Liver (tissue), 9 donors: ENCODE results near the gene NTN1. TPM values are rescaled to one million over a fixed set of nuclear protein-coding genes. Genes with fewer than 3 reads are reported as not detected.

Experiments
- DNase-seq: peaks from one replicate; pipeline ENCODE4 v3.0.0-alpha.2; 2017; ENCODE audit warnings: low spot score
- H3K27ac ChIP-seq, 2 donors: one replicate each; pipeline ENCODE4 v1.7.0; 2013; ENCODE audit warnings: inconsistent platforms in 2 of 2, low read length in 2 of 2, control low read depth in 1 of 2, low read depth in 1 of 2, mild to moderate bottlenecking in 1 of 2
- H3K27me3 ChIP-seq, 4 donors: one replicate each; pipeline versions ENCODE4 v1.6.1 to v1.7.0; 2013; ENCODE audit warnings: low read length in 3 of 4, inconsistent platforms in 1 of 4, mild to moderate bottlenecking in 1 of 4, moderate library complexity in 1 of 4; ENCODE audit not compliant: control insufficient read depth in 4 of 4, insufficient read depth in 4 of 4
- H3K36me3 ChIP-seq, 4 donors: one replicate each; pipeline versions ENCODE4 v1.6.1 to v1.7.0; 2013; ENCODE audit warnings: low read length in 3 of 4, mild to moderate bottlenecking in 3 of 4, low read depth in 1 of 4, moderate library complexity in 1 of 4; ENCODE audit not compliant: control insufficient read depth in 4 of 4, insufficient read depth in 3 of 4
- H3K4me1 ChIP-seq, 4 donors: one replicate each; pipeline versions ENCODE4 v1.6.1 to v1.7.0; 2013; ENCODE audit warnings: low read length in 3 of 4, mild to moderate bottlenecking in 3 of 4, moderate library complexity in 1 of 4; ENCODE audit not compliant: control insufficient read depth in 4 of 4, insufficient read depth in 4 of 4
- H3K4me3 ChIP-seq, 3 donors: one replicate each; pipeline versions ENCODE4 v1.6.1 to v1.7.0; 2013; ENCODE audit warnings: low read length in 3 of 3, control low read depth in 1 of 3, low read depth in 1 of 3, mild to moderate bottlenecking in 1 of 3
- H3K9ac ChIP-seq, 2 donors: one replicate each; pipeline ENCODE4 v1.7.0; 2013; ENCODE audit warnings: low read length in 2 of 2, mild to moderate bottlenecking in 2 of 2, moderate library complexity in 2 of 2, control low read depth in 1 of 2, low read depth in 1 of 2
- H3K9me3 ChIP-seq, 4 donors: one replicate each; pipeline versions ENCODE4 v1.6.1 to v1.7.0; 2013; ENCODE audit warnings: low read length in 3 of 4; ENCODE audit not compliant: control insufficient read depth in 4 of 4
- EGR1 ChIP-seq, 2 donors: IDR thresholded peaks; 2 replicates each; pipeline ENCODE4 v1.6.1; 2016 to 2018; ENCODE audit warnings: antibody characterized with exemption in 2 of 2, low read depth in 2 of 2
- FOXA1 ChIP-seq: IDR thresholded peaks from 2 replicates; pipeline ENCODE4 v1.6.1; 2016; ENCODE audit warnings: antibody characterized with exemption
- FOXA2 ChIP-seq: IDR thresholded peaks from 2 replicates; pipeline ENCODE4 v1.6.1; 2016; ENCODE audit warnings: antibody characterized with exemption
- GABPA ChIP-seq, 2 donors: IDR thresholded peaks in 1 of 2; conservative IDR thresholded peaks in 1 of 2; 2 replicates each; pipeline ENCODE4 v1.6.1; 2016; ENCODE audit warnings: antibody characterized with exemption in 2 of 2, mild to moderate bottlenecking in 1 of 2, moderate library complexity in 1 of 2
- HNF4A ChIP-seq, 2 donors: conservative IDR thresholded peaks; 2 replicates each; pipeline ENCODE4 v1.6.1; 2016; ENCODE audit warnings: antibody characterized with exemption in 2 of 2, mild to moderate bottlenecking in 2 of 2
- JUND ChIP-seq, 2 donors: IDR thresholded peaks; 2 replicates each; pipeline ENCODE4 v1.6.1; 2016; ENCODE audit warnings: antibody characterized with exemption in 2 of 2
- NR2F2 ChIP-seq: IDR thresholded peaks from 2 replicates; pipeline ENCODE4 v1.6.1; 2016; ENCODE audit warnings: antibody characterized with exemption
- SP1 ChIP-seq: IDR thresholded peaks from 2 replicates; pipeline ENCODE4 v1.6.1; 2018; ENCODE audit warnings: antibody characterized with exemption, mild to moderate bottlenecking
- TAF1 ChIP-seq: conservative IDR thresholded peaks from 2 replicates; pipeline ENCODE4 v1.6.1; 2016; ENCODE audit warnings: antibody characterized with exemption, mild to moderate bottlenecking
- YY1 ChIP-seq: IDR thresholded peaks from 2 replicates; pipeline ENCODE4 v1.6.1; 2016; ENCODE audit warnings: antibody characterized with exemption, mild to moderate bottlenecking
- WGBS: extraction: QIAGEN DNeasy Blood & Tissue Kit; methylation state at CpG from one replicate; pipeline ENCODE4 v1.1.7; 2013; 5-methylcytosine and 5-hydroxymethylcytosine counted together
- polyA plus RNA-seq, 2 donors: library from polyadenylated mRNA; stranded (reverse) in 1 of 2; unstranded in 1 of 2; fragments of 200-250 nt in 1 of 2; fragments of >200 nt in 1 of 2; fragmentation: Nextera tagmentation in 1 of 2; extraction: Ambion mirVana in 1 of 2; gene quantifications; one replicate each; pipeline versions ENCODE4 v1.2.1 to v1.2.3, GENCODE V29; 2013 to 2015
- total RNA-seq, 2 donors: library from RNA; depleted of rRNA; stranded (reverse); fragments of >200 nt; gene quantifications; one replicate each; pipeline ENCODE4 v1.2.3, GENCODE V29; 2014
- TF ChIP-seq, protein P1 (sequence below): IDR thresholded peaks from 2 replicates; pipeline ENCODE4 v1.6.1; 2016; ENCODE audit warnings: antibody characterized with exemption
- TF ChIP-seq, protein P2 (sequence below): IDR thresholded peaks from 2 replicates; pipeline ENCODE4 v1.6.1; 2016; ENCODE audit warnings: antibody characterized with exemption
- TF ChIP-seq, protein P3 (sequence below): IDR thresholded peaks from 2 replicates; pipeline ENCODE4 v1.6.1; 2016; ENCODE audit warnings: antibody characterized with exemption, mild to moderate bottlenecking
- TF ChIP-seq, protein P4 (sequence below): IDR thresholded peaks from 2 replicates; pipeline ENCODE4 v1.6.1; 2016; ENCODE audit warnings: antibody characterized with exemption
- TF ChIP-seq, protein P5 (sequence below): fragments of 150-350 bp; IDR thresholded peaks from 2 replicates; pipeline ENCODE4 v1.5.1; 2017; ENCODE audit warnings: improper control_type of control experiment, low read depth, low read length; ENCODE audit not compliant: missing input control
- donor health status: healthy.
- donor health status: healthy.
- donor health status: healthy.
- donor health status: healthy.
- donor health status: healthy.

NTN1 gene
- total and polyA plus RNA-seq, 4 donors: 0.14 to 8.7 (median 4.3) TPM

DNA sequence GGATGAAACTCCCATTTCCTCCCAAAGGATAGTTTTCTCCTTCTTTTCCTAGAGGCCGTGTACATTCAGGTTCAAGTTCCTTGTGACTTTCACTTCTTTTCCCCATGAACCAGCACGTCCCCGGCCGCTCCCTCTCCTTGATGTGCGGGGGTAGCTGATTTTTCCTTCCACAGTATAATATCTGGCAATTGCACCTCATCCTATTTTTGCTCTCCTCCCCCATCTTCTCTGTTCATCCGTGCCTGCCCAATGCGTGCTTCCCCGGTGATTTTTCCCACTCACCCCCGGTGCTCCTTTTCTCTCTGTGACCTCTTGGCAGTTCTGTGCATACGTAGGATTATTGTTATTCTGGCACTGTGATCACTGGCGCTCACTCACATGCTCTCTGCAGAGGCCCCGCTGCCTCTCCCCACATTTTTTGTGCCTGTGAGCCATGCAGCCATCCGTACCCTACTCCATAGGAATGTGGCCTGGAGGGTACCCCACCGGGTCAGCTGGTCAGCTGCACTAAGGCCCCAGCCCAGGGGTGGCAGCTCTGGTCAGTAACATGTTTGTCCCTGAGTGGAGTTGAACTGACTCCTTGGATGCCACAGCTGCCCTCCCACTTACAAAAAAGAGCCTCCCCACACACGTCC, 100.0 kb downstream of the NTN1 start:
- Histone ChIP-seq H3K9ac (no peak overlapping the region), H3K4me1 (no peaks in the 10 kb centered on the region), H3K27ac (no peak overlapping the region), H3K36me3 (no peaks in the 10 kb centered on the region), H3K9me3 (no peaks in the 10 kb centered on the region), H3K27me3 (no peaks in the 10 kb centered on the region), H3K4me3 (no peak overlapping the region)
- DNase-seq: no peak
- WGBS: 86% methylated on average over 15 of the region's 15 CpGs
- TF ChIP-seq, protein P1, sequence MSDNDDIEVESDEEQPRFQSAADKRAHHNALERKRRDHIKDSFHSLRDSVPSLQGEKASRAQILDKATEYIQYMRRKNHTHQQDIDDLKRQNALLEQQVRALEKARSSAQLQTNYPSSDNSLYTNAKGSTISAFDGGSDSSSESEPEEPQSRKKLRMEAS: no peak
- TF ChIP-seq JUND (IDR thresholded peaks at IDR 0.05): no peak
- TF ChIP-seq, protein P2, sequence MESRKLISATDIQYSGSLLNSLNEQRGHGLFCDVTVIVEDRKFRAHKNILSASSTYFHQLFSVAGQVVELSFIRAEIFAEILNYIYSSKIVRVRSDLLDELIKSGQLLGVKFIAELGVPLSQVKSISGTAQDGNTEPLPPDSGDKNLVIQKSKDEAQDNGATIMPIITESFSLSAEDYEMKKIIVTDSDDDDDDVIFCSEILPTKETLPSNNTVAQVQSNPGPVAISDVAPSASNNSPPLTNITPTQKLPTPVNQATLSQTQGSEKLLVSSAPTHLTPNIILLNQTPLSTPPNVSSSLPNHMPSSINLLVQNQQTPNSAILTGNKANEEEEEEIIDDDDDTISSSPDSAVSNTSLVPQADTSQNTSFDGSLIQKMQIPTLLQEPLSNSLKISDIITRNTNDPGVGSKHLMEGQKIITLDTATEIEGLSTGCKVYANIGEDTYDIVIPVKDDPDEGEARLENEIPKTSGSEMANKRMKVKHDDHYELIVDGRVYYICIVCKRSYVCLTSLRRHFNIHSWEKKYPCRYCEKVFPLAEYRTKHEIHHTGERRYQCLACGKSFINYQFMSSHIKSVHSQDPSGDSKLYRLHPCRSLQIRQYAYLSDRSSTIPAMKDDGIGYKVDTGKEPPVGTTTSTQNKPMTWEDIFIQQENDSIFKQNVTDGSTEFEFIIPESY: no peak
- no peak for TF ChIP-seq GABPA (IDR thresholded peaks at IDR 0.05 in 1 of 2, conservative IDR thresholded peaks at IDR 0.05 in 1 of 2)
- TF ChIP-seq FOXA1: no peak
- TF ChIP-seq, protein P3, sequence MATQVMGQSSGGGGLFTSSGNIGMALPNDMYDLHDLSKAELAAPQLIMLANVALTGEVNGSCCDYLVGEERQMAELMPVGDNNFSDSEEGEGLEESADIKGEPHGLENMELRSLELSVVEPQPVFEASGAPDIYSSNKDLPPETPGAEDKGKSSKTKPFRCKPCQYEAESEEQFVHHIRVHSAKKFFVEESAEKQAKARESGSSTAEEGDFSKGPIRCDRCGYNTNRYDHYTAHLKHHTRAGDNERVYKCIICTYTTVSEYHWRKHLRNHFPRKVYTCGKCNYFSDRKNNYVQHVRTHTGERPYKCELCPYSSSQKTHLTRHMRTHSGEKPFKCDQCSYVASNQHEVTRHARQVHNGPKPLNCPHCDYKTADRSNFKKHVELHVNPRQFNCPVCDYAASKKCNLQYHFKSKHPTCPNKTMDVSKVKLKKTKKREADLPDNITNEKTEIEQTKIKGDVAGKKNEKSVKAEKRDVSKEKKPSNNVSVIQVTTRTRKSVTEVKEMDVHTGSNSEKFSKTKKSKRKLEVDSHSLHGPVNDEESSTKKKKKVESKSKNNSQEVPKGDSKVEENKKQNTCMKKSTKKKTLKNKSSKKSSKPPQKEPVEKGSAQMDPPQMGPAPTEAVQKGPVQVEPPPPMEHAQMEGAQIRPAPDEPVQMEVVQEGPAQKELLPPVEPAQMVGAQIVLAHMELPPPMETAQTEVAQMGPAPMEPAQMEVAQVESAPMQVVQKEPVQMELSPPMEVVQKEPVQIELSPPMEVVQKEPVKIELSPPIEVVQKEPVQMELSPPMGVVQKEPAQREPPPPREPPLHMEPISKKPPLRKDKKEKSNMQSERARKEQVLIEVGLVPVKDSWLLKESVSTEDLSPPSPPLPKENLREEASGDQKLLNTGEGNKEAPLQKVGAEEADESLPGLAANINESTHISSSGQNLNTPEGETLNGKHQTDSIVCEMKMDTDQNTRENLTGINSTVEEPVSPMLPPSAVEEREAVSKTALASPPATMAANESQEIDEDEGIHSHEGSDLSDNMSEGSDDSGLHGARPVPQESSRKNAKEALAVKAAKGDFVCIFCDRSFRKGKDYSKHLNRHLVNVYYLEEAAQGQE: no peak
- TF ChIP-seq NR2F2: no peak
- TF ChIP-seq EGR1 (IDR thresholded peaks at IDR 0.05; ENCODE audit: low read depth in 2 of 2): no peak
- no peak for TF ChIP-seq HNF4A (conservative IDR thresholded peaks at IDR 0.05)
- TF ChIP-seq TAF1: no peak
- no peak for TF ChIP-seq FOXA2
- TF ChIP-seq, protein P4, sequence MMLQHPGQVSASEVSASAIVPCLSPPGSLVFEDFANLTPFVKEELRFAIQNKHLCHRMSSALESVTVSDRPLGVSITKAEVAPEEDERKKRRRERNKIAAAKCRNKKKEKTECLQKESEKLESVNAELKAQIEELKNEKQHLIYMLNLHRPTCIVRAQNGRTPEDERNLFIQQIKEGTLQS: no peak
- TF ChIP-seq, protein P5, sequence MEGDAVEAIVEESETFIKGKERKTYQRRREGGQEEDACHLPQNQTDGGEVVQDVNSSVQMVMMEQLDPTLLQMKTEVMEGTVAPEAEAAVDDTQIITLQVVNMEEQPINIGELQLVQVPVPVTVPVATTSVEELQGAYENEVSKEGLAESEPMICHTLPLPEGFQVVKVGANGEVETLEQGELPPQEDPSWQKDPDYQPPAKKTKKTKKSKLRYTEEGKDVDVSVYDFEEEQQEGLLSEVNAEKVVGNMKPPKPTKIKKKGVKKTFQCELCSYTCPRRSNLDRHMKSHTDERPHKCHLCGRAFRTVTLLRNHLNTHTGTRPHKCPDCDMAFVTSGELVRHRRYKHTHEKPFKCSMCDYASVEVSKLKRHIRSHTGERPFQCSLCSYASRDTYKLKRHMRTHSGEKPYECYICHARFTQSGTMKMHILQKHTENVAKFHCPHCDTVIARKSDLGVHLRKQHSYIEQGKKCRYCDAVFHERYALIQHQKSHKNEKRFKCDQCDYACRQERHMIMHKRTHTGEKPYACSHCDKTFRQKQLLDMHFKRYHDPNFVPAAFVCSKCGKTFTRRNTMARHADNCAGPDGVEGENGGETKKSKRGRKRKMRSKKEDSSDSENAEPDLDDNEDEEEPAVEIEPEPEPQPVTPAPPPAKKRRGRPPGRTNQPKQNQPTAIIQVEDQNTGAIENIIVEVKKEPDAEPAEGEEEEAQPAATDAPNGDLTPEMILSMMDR: no peak
- TF ChIP-seq YY1: no peak
- TF ChIP-seq SP1: no peak
